HG02885 (cell line): Measurements from ENCODE around the gene DKK1.
A peak's percentile ranks its signal among the peaks of the same experiment; 100 is the strongest.

Experiments
- ATAC-seq: cut with Tn5 transposase; IDR thresholded peaks from one replicate; pipeline ENCODE4 v1.9.1; 2021; ENCODE audit warnings: mild to moderate bottlenecking; ENCODE audit not compliant: unreplicated experiment, poor library complexity

DKK1 gene, protein sequence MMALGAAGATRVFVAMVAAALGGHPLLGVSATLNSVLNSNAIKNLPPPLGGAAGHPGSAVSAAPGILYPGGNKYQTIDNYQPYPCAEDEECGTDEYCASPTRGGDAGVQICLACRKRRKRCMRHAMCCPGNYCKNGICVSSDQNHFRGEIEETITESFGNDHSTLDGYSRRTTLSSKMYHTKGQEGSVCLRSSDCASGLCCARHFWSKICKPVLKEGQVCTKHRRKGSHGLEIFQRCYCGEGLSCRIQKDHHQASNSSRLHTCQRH

DNA sequence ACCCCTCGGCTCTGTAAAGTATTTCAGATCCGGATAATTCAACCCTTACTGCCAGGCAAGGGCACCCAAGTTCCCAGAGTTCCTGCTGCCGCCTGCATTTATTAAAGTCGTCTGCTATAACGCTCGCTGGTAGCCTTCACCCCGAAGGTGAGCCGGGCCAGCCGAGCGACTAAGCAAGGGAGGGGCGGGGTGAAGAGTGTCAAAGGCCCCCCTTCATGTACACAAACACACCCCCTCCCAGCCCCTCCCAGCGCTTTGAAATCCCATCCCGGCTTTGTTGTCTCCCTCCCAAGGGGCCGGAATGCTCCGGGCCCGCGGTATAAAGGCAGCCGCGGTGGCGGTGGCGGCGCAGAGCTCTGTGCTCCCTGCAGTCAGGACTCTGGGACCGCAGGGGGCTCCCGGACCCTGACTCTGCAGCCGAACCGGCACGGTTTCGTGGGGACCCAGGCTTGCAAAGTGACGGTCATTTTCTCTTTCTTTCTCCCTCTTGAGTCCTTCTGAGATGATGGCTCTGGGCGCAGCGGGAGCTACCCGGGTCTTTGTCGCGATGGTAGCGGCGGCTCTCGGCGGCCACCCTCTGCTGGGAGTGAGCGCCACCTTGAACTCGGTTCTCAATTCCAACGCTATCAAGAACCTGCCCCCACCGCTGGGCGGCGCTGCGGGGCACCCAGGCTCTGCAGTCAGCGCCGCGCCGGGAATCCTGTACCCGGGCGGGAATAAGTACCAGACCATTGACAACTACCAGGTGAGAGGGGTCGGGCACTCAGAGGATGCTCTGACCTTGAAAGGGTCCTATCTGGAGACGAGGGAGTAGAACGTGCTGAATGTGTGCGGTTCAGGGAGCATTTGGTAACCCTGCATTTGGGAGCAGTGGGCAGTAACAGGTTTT lies at the start of gene DKK1:
Gene DKK1, plus strand, starts transcription at position 349 of the 889 bp plus-strand sequence. Its CDS starts 154 bp downstream, at position 503.
- ATAC-seq = peak; percentile 61

DNA sequence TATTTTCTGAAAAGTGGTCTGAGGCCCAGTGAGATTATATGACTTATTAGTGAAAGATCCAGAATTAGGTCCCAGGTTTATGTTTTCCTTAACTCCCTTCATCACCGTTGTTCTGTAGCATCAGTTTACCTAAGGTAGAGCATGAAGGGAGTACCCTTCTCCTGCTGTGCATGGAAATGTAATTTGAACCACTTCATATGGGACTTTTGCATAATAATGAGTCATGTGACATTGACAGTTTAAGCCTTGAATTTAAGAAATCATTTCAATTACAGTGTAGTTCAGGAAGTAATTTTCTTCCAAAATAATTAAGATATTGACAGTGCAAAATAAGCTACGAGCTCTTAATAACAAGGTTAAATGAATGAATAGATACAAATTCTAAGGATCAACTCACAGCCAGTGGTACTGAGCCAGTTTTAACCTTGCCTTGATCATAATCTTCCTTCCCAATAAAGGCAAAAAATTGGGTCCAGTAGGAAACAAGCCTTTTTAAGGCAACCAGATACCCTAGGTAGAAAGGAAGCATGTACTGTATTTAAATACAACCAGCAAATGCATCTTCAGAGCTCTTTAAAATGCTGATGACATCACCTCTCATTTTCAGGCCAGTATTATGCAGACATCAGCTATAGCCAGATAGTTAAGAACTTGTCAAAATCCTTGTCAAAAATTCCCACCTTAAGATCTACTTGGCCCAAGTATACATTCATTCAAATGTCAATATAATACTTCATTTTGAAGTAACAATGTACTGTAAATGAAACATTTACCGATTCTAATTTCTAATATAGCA lies 48.8 kb upstream of the DKK1 start:
- no peak for ATAC-seq

DNA sequence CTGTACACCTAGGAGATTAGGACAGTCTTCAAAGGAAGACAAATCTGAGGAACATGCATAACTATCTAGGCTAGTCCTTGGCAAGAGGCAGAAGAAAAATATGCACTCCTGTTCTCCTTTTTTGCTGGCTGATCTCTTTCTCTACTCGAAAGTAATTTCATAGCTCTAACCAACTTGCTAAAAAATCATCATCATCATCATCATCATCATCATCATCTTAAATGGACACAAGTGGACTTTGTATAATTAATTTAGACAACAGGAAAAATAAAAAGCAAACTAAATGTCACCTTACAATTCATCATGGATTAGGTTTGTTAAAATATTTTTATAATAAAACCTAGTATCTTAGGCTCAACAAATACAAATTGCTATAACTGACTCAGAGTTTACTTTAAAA lies 47.2 kb upstream of the DKK1 start:
- ATAC-seq = no peak

DNA sequence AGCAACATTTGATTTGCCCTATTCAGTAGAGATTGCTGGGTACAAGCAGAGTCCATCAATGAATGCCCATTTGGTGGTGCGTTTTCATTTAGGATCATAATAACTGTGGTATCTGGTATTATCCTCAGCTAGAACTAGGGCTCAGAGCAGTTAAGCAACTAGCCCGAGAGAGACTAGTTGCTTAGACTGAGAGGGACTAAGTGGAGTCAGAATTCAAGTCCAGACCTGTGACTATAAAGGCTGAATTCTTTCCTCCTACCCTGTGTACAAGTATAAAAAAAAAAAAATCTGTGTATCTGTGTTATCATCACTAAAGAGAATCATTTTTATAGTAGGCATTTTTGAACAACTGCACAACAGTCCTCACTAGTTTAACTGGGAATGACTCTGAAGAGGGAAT lies 45.3 kb upstream of the DKK1 start:
- no peak for ATAC-seq

DNA sequence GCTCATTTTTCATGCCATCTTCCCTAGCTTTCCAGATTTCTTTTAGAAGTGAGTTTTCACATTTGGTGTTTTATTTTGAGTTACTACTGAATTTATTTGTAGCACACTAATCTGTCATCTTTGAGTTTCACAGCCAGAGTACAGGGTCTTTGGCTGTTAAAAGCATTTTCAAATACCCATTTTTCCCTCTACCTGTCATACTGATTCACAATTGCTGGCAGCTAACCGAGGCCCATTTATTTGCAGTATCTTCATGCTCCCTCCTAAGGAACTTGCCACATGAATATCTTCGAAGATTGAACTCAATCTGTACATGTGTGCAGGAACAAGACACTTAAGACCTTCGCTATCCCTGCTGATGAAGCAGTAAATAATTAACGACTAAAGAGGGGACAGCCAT lies 44.8 kb upstream of the DKK1 start:
- no peak for ATAC-seq

GRCh38 chr10:52276163-52276562 lies 37.9 kb upstream of the DKK1 start:
- no peak for ATAC-seq

- no peak for ATAC-seq
Observed at GRCh38 chr10:52276986-52277385, 37.1 kb upstream of the DKK1 start.

GRCh38 chr10:52279546-52279945 lies 34.5 kb upstream of the DKK1 start:
- ATAC-seq = no peak

DNA sequence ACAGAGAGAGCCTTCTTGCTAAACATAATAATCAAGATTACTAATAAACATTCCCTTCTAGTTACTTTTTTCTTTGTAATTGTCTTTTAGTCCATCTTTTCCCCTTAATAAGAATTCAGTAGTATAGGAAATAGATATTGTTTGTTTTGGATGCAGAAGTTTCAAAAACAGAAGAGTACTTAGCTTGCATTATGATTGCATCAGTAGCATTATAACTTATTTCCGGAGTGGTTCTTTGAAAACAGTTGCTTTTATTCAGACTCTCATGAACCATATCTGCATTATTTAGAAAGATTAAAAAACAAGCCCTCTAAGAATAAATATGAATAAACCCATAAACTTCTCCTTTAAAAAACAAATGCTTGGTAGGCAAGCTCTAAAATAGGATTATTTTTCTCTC lies 34.0 kb upstream of the DKK1 start:
- ATAC-seq = no peak

DNA sequence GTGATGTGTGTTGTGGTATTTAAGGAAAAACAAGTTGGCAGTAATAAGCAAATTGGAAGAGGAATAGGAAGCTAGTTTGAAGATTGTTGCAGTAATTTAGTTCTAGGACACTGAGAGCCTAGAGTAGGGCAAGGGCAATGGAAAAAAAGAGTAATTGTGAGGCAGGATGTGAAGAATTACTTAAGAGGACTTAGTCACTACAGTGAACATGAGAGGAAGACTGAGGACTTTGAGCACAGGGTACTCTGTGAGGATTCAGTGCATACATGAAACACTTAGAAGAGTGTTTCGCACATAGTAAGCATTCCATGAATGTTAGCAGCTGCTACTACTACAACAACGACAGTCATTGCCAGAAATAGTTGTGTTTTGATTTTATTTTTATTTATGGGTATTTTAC lies 30.9 kb upstream of the DKK1 start:
- no peak for ATAC-seq

DNA sequence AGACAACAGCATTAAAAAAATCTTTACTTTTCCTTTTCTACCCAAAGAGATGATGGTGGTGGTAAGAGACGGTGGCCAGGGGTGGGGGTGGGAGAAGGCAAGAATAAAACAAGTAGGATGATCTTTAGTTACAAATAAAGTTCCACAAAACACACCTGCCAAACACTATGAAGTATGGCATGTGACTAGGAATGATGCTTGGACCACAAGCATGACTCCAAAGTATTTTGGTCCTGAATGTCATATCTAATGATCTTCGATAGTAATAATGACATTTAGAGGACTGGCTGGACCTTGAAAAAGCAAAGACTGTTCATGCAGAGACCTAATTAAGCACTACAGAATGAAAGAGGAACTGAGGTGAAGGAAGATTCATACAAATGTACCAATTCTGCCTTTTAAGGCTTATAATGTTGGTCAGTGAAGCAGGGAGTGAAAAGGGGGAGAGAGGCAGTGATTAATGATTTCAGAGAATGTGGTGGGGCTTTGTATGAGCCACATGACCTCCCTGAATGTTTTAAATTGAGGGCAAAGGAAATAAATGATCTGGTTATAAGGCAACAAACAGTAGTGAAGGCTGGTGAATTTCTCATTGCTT lies 29.6 kb upstream of the DKK1 start:
- ATAC-seq = no peak

GRCh38 chr10:52287866-52288265 lies 26.2 kb upstream of the DKK1 start:
- no peak for ATAC-seq

DNA sequence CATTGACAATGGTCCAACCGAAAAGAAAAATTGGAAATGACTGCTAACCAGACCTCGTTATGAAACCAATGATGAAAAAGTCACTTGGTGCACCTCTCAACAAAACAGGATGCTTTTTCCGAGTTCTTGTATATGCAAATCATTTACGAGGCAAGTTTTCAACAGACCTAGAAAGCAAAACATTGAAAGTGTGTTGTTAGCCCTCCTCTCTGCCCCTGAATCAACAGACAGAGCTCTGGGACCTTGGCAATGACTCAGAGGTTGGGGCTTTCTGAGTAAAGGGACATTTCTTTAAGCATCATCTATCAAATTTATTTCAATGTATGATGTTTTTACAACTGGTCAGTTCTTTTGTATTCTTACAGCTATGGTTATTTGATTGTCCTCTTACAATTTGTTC lies 16.3 kb upstream of the DKK1 start:
- ATAC-seq = no peak

GRCh38 chr10:52300599-52301277 lies 13.3 kb upstream of the DKK1 start:
- ATAC-seq = no peak

- ATAC-seq = peak; percentile 89
Observed at GRCh38 chr10:52308251-52309031, 5.6 kb upstream of the DKK1 start.

DNA sequence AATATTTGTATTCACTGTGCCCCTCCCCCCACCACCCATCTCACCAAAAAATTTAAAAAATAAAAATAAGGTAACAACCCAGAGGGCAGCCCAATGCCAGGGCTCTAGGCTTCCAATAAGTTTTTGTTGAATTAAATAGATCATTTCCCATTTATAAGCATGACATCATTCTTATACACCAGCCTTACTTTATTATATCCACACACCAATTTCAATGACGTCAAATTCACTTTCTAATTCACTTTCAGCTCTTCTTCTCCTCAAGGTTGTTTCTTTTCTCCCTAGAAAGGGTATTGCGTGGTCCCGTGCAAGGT lies 1.2 kb upstream of the DKK1 start:
- ATAC-seq = no peak

DNA sequence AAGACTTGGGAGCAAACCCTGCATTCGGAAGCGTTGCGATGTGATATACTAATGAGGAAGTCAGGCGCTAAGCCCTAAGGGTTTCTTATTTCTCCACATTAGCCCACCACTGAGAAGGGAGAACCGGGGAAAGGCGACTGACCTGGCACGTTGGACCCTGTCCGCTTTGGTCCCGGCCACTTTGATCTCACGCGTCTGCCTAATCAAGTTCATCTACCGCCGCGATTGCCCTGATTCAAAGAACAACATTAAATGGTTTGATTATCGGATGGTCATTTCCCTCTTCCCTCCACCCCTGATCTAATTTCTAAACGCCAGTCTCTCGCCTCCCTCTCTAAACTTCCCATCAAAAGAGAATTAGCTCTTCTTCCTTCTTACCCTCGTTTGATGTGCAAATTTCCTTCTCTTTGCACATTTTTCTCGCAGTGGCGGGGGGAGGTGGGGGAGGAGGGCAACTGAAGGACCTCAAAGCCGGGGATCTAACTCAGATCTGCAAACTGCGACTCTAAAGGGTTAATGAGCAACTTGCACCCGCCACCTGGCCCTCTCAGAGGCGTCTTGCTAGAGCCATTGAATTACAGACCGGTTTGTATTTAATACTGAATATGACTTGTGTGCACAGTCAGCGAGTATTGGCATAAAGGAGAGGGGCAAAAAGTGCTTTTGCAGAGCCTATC lies 687 bp upstream of the DKK1 start:
- no peak for ATAC-seq

- no peak for ATAC-seq
Observed at GRCh38 chr10:52314822-52315552, 906 bp downstream of the DKK1 start.
